ENCODE measurements around the gene CTNNA3. TPM values are rescaled to one million over a fixed set of nuclear protein-coding genes. Genes with fewer than 3 reads are reported as not detected.
A peak's percentile ranks its signal among the peaks of the same experiment; 100 is the strongest.

The CTNNA3 gene
- total RNA-seq, 1 donor from 2014 or later, result 15.5 TPM

DNA sequence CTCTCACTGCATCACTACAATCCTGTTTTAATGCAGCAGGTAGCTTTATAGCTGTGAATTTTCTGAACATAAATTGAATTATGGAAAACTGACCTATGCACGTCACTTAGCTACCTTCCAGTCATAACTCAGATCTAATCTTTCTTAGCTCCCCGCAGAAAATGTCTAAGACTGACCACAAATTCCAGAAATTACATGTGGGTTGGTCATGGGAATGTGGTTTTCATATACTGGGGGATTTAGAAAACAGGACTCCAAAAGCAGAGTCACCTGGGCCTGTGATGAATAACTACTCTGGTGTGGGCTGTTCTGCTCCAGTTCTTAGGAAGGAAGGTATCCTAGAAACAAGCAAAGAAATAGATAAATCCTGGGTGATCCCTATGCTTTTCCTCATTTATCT is 948.5 kb downstream of the CTNNA3 start:
- no peak for DNase-seq

DNA sequence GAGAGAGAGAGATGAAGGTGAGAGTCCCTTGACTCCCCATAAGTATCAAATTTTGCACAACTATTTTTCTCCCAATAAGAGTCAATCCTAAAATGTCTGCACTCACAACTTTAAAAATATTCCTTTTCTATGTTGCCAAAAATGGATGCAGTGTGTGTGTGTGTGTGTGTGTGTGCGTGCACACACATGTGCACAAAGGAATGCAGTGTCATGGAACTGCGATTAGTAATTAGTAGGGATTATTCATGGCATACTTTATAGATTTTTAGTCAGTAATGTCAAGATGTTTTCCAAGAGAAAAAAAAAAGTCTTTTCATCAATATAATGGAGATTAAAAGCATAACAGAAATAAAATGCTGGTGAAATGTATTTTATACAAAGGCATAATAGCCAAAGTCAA is 949.3 kb downstream of the CTNNA3 start:
- no peak for DNase-seq

DNA sequence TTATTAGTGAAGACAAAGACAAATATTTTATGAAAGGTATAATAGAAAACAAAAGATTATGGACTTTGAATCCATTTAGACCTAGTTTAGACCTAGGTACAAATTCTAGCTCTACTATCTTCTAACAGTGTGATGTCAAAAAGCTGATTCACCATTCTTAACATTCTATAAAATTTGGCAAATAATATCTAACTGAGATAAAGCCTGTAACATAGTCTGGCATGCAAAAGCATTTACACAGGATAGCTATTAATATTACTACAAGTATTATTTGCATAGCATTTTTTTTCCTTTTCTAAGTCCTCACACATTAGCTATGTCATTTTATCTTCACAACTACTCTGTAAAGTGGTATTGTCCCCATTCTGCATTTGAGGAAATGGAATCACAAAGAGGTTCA is 949.7 kb downstream of the CTNNA3 start:
- no peak for DNase-seq

DNA sequence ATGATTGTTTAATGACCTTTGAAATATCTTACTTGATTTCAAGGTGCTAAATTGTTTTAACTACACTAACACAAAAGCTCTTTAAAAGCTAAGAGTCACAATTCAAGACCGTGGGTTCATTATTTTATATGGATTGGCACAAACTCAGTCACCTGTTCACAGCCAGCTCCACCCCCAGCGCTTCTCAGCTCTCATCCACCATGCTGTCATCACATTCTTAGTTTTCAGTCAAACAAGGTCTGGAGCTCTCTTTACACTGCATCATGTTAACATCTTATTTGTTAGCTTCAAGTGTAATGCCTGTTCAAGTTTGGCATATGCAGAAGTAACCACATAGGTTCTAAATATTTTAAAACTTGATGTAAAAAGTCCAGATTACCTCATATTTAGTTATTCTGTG is 951.1 kb downstream of the CTNNA3 start:
- DNase-seq, result no peak

DNA sequence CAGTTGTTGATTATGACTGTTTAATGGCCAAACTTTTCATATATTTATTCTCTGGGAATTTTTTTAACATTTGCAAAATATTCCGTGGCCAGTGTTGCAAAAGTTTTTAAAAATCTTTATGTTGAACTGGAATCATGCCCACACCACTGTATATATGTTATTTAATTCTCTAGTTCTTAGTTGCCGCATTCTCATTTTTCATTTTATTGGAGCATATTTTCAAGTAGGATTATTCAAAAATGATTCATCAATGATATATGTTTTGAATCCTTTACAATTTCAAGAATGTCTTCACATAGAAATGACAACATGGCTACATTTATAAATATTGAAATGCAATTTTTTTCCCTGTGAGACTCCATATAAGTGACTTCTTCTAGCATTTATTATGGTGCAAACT is 958.8 kb downstream of the CTNNA3 start:
- DNase-seq, result no peak

DNA sequence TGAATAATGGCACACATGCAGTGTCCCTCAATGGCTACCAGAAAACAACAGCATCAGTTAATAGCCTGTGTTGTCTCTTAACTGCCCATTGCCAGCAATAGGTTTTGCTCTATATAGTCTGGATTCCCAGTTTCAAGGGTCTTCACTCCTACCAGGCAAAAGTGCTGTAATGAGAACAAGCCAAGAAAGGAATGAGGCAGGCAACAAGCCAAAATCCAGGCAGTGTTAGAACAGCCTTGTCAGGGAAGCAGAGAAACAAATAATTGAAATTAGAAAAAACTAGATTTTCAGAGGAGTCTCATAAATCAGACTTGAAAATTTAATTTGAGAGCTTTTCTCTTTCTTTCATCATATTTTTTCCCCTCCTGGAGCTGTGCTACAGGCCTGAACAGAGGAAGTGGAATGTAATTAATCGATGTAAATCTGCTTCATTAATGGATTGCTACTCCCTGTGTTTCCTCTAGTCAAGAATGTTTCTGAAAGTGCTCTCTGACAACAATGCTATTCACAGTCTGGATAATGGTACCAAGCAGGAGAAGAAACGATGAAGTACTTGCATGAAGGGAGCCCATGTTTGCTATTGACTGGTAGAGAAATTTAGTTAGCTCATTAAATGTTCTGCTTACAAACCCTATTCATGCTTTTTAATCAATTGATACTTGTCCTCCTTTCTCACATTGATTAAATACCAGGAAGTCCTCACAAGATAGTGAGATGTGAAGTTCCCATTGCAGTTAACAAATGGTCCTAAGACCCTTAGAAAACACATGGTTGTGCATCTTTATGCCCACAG is 972.2 kb downstream of the CTNNA3 start:
- peak; percentile 44 for DNase-seq

DNA sequence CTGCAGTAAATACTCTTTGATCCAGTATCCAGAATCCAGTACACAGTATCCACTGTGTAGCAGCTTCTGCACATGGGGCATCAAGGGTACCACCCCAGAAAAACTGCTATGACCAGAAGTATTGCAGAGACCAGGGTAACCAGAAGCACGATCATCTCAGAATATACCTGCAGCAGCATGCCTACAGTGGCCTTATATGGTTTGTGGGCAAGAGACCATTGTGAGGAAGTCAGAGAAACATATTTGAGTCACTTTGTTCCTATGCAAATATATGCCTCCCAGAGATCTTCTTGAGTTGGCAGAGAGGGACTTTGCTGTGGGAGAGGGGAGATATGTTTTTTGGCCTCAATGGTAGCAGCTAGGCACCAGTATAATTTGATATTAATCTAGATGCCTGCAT is 976.5 kb downstream of the CTNNA3 start:
- no peak for DNase-seq

DNA sequence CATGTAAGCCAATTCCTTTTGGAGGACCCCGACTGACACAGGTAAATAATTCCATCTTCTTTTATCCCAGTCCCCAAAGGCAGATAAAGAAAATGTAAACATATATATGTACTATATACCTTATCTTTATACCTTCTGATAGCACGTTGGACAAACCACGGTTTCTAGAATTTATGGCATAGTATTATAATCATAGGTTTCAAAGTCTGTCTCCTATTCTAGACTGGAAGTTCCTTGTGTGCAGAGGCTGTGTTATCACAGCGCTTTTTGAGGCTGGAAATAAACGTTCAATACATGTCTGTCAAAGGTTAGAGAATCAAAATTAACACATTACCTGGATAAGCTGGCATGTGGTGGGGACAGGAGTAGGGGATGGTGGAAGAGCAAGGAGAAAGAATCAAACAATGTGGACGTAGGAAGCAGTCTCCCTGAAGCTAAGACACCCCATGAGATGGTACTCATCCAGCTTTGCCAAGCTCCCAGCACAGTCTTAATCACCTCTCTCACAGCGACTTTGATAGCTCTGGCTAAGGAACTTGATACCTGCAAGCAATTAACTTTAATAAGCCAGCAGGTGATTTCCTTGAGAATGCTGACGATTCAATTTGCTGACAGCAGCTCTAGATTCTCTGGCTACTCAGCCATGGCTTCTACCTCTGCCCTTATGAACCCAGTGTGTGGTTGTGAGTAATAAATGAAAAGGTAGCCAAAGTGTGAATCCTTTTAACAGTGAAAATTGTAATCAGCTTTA is 978.6 kb downstream of the CTNNA3 start:
- no peak for DNase-seq

DNA sequence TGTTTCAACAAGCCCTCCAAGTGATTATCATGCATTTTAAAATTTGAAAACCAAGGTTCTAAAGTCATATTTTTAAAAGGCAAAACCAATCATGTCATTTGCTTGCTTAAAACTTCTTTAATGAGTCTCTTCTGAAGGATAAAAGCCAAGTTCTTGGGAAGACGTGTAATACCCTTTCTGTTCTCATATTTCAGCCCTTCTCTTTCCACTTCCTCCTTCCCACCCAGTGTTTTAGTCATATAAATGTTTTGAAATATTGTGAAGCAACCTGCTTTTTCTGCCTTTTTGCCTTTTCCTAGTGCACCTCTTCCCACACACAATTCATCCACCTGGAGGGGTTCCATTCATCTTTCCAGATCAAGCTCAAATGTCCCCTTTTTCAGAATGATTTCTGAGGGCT is 981.3 kb downstream of the CTNNA3 start:
- DNase-seq, result no peak

DNA sequence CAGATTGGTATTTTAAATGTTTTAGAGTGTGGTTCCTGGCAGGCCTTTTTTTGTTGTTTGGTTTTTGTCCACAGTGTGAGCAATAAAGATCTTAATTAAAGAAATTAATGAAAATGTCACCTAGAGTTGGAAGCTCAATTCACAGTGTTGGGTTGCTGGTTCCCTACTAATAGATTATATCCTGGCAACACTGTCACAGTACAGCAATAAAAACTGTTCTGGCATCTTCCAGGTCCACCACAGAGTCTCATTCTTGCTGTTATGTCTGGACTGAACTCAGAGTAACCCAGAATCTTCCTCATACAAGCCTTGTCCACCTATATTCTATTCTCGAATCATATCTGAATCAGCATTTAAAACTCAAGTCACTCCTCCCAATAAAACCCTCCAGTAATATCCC is 982.6 kb downstream of the CTNNA3 start:
- no peak for DNase-seq

DNA sequence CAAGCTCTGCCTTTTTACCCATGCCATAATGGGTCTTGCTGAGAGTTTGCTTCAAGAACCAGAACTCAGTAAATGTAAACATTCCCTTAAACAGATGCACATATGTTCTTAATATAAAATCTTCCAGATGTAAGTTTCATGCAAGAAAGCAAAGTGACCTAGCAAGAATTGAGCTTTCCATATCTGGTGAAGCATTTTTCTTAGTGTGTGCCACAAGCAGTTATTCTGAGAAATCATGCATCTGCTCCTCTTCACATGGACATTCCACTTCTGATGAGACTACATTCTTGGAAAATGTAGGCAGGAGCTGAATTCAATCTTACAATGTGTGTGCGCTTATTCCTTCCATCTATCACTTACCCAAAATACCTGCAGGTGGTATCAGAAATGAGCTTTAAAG is 997.9 kb downstream of the CTNNA3 start:
- DNase-seq, result peak; percentile 19

DNA sequence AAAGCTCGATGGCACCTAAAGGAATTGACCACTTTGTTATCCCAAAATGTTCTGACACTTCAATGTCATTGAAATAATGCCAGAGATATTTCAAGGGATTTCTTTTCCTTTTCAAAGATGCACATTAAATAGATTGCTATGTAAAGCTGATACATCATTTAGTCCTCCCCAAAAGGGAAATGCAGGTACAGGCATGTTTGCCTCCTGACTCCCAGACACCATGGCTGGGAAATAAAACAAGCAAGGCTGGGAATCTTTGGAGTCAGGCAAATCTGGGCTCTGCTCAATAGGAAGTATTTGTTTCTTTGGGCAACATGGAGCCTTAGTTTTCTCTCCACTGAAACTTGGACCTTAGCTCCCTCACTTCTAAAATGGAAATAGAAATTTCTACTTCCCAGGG is 1000.9 kb downstream of the CTNNA3 start:
- DNase-seq, result no peak

DNA sequence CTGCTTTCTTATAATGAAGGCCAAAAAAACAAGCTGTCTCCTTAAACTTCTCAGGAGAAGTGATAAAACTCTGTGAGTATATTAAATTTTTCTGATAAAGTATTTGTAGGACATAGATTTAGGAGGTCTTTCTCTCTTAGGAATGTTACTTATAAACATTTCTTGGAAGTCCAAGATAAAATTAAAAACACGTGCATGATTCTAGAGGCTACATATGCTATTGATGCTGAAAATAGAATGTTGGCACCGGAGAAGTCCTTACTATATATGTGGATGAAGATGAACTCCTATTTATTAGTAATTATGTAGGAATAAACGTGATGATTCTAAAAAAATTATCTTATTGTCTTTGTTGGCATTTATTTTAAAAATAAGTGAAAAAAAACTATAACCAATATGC is 1011.4 kb downstream of the CTNNA3 start:
- DNase-seq, result peak; percentile 9

DNA sequence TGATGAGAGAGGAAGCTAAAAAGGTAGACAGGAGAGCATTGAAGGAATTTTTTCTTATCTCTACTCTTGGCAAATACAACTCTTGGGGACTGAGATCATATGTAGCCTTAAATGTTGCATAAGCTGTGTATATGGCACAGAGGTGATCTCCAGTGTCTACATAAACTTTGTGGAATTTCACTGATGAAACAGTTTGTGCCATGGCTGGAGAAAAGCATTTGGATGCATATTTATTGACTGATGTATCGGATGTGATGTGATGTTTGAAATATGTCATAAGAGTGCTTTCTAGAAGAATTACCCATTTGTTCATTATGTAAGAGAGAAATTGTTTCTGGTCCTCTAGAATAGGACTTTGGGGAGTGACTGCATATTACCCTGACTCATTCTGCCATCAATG is 1015.1 kb downstream of the CTNNA3 start:
- DNase-seq, result no peak

DNA sequence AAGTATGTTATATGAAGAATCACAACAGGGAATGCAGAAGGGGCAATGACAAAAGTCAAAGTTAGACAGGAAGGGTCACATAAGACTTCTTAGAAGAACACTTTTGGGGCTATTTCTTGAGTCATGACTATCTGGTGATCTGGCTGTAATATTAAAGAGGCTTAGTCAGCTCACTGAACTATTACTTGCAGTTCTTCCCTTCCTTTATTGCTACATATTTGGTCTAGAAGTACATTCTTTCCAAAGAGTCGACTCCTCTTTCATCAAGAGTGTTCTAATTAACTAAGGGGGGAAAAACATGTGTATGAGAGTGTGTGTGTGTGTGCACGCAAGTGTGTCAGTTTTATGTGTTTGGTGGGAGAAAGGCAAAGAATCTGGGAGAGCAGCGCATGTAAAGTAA is 1017.5 kb downstream of the CTNNA3 start:
- no peak for DNase-seq

DNA sequence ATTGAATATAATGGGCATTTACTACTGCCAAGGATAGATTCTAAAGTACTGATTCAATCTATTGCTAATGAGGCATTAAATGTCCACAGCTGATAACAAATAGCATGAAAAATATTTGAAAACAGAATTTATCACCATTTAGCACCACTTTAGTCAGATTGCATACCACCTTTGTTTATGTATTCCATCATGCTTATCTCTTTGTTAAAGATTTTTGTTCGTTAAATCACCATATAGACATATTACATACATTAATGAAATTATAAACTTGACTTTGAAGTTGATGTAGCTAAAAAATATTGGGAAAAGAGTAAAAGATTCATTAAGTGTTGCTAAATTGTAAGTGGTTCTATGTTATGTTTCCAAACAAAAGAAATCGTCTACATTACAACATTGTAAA is 1022.9 kb downstream of the CTNNA3 start:
- no peak for DNase-seq

DNA sequence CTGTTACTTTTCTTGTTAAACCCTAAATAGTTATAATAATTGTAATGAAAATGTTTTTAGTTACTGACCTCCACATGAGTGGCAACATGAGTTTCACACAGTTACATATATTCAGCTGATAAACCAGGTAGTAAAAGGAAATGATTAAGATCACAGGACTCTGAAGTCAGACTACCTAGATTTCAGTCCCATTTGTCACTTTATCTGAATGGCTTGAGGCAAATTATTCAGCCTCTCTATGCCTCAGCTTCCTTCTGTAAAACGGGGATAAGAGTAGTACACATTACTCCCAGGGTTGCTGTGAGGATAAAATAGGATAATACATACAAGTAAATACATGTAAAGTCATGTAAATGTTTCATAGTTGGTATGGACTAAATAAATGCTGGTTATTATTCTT is 1024.4 kb downstream of the CTNNA3 start:
- no peak for DNase-seq

DNA sequence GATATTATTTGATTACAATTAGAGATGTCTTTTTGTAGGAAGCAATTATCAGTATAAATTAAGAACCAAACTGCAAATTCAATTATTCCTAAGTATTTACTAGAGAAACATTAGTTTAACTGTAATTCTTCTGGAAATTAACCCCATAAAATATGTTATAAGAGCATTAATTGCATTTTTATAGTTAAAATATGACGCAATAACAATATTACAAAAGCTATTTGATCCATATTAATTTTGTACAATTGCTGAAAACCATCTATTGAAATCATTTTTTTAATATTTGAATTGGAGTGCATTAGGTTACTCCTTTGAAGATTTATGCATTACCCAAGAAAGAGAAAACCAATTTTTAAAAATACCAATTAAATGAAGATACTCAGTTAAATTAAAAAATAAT is 1024.9 kb downstream of the CTNNA3 start:
- DNase-seq, result no peak

DNA sequence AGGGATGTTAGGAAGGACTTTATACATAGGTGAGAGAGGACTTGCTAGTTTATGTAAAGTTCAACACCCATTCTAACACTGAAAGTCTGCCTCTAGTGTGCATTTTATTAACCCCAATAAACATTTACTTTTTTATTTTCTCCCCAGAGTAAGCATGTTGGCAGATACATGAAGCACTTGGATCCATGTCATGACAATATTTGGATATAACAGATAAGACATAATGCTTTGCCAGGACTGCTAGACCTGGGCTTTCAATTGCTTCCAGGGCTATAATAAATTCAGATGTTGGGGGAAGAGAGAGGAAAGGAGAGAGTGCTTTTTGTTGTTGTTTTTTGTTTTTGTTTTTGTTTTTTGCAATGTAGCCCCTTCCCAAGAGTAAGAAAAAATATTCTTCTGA is 1039.5 kb downstream of the CTNNA3 start:
- no peak for DNase-seq

DNA sequence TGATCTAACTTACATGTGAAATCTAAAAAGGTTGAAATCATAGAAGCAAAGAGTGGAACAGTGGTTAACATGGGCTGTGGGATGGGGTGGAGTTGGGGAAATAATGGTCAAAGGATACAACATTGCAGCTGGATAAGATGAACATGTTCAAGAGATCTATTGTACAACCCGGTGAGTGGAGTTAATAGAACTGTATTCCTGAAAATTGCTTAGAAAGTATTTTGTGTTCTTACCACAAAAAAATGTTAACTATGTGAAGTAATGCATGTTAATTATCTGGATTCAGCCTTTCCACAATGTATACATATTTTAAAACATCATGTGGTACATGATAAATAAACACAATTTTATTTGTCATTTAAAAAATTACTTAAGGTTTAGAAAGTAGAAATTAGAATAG is 1041.1 kb downstream of the CTNNA3 start:
- DNase-seq, result no peak

DNA sequence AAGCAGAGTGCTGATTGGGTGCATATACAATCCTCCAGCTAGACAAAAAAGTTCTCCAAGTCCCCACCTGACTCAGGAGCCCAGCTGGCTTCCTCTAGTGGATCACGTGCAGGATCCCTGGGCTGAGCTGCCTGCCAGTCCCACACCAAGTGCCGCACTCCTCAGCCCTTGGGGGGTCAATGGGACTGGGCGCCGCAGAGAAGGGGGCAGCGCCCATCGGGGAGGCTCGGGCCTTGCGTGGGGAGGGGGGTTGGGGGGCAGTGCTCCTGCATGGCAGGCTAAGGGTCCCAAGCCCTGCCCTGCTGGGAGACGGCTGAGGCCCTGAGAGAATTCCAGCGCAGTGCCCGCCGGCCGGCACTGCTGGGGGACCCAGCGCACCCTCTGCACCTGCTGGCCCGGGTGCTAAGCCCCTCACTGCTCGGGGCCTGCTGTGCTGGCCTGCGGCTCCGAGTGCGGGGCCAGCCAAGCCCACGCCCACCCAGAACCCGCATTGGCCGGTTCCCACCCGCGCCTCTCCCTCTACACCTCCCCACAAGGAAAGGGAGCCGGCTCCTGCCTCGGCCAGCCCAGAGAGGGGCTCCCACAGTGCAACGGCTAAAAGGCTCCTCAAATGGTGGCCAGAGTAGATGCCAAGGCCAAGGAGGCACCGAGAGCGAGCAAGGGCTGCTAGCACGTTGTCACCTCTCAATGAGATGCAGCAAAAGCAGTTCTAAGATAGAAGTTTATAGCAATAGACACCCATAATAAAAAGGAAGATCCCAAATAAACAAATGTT is 1044.5 kb downstream of the CTNNA3 start:
- DNase-seq, result no peak

DNA sequence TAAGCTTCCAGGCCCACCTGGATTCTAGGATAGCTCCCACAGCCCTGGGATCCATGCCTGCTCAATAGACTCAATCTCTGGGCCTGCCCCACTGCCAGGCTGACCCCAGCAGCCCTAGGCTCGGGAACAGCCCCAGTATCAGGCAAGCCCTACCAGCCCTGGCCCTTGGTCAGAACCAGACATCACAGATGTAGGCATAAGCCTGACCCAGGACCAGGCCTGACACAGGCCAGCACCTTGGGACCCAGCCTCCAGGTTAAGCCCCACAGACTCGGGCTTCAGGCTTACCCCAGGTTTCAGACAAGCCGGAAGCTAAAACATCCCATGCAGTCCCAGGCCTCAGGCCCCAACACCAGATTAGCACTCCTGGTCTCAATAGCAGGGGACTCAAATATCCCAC is 1046.4 kb downstream of the CTNNA3 start:
- DNase-seq, result no peak

DNA sequence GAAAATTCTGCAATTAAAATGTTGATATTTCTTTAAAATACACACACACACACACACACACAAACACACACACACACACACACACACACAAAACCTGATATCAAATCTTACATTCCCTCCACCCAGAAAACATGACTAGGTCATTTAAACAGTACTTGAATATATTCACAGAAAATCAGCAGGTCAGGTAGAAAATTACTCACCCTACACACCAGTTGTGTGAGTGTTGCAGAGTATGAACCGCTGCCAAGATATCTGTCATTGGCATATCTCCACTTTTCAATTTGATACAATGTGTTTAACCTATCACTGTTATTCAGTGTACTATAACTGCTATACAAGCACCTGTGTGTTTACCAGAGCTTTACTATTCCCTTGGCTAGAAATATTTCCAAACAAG is 1053.8 kb downstream of the CTNNA3 start:
- DNase-seq, result no peak
